ENCODE results near the gene RRP1.

The RRP1 gene

DNA sequence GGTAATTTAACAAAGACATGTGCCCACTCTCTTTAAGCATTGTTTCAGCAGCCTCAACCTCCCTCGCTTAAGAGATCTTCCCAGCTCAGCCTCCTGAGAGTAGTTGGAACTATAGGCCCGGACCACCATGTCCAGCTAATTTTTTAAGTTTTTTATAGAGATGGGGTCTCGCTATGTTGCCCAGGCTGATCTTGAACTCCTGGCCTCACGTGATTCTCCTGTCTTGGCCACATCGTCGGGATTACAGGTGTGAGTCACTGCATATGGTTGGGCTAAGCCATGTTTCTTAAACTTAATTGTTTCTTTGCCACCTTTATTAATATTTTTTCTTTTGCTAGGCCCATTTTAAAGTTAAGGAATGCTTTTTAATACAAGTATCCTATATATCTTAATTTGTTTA, 57.1 kb downstream of the RRP1 start:
- DNase-seq = no peak

GRCh38 chr21:43847301-43847700, 57.9 kb downstream of the RRP1 start:
- DNase-seq = no peak

DNA sequence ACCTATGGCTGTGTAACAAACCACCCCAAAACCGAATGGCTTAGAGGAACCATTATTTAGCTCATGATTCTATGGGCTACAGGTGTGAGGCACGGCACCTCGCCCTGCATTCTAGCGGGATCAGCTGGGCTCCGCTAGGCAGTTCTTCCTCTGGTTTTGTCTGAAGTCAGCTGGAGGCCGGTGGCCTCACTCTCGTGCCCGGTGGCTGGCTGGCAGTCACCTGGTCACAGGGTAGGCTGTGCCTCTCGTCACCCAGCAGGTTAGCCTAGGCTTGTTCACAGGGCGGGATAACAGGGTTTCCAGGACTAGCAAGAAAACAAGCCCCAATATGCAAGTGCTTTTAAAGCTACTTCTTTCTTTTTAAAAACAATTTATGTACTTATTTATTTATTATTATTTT, 59.4 kb downstream of the RRP1 start:
- no peak for DNase-seq

DNA sequence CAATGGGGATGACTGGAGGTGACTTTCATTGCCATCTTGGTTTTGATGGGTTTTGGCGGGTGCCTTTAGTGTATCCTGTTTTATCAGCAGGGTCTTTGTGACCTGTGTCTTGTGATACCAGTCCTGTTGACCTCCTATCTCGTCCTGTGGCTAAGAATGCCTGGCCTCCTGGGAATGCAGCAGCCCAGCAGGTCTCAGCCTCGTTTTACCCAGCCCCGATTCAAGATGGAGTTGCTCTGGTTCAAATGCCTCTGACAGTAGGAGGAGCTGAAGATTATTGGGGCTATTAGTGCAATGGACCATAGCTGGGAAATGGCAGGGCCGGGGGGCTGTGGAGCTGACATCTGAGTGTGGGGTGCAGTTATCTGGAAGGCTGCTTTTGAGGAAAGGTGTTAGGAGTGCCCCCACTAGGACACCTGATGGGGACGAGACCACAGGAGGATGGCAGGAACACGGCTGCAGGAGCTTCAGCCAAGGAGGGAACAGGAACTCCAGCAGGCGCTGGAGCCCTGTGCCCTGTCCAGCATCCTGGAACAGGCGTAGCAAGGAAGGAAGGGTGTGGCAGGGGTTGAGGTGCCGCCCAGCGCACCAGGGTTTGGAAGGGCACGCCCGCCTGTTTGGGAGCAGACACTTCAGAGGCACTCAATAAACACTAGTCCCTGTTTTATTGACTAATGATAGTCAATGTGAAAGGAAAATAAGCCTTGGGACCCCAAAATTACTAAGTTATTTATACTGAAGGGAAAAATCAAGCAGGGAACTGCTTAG, 60.3 kb downstream of the RRP1 start:
- no peak for DNase-seq

- DNase-seq = no peak
These were observed 61.4 kb downstream of the RRP1 start for GRCh38 chr21:43850728-43851295.

DNA sequence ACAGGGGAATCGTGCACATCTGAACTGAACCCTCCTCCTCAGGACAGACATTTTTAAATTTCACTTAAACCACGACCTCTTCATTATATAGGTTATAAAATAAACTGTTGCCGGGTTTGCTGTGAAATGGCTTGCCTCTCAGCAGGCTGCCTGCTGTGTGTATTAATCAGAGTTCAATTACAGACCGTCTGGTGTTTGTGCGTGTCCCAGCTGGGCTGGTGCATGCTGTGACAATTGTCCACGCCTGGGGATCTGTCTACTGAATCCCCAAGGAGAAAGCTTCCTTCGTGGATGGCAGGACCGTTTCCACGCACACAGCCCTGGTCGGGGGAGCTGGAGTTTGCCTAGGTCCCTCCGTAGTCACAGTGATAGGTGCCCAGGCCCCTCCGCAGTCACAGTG, 62.2 kb downstream of the RRP1 start:
- DNase-seq = no peak

DNA sequence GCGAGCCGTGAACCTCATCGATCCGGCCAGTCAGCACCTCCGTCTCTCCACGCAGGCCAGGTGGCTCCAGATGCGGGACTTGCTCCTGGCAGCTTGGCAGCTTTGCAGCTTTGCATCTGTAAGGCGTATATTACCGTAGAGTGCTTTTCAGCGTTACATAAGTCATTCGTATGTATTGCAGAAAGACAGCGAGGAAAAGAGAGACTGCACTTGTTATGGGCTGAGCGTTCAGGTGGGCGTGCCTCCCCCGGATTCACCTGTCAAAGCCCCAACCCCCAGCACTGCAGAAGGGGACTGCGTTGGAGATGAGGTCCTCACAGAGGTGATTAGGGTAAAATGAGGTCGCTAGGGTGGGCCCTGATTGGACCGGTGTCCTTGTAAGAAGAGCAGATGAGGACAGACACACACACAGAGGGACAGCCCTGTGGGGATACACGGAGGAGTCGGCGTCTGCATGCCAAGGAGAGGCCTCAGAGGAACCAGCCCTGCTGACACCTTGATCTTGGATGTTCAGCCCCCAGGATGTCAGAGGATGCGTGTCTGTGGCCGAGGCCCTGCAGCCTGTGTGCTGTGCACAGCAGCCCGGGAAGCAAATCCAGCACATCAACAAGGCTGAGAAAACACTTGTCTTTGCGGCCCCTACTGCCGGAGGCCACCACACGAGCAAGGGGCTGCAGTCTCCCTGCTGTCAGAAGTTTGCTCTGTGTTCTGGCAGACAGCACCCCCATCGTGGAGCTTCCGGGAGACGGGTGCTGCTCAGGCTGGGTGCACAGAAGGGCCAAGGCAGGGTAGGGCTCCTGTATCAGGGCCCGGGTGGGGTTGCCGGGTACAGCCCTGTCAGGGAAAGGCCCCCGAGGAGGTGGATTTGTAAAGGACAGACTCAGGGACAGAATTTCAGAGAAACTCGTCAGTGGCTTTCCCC, 64.7 kb downstream of the RRP1 start:
- DNase-seq = no peak
